Loucy (cell line): ENCODE results near the gene ZDHHC13.

ENCODE experiments used
- H2AFZ ChIP-seq: fragments of 200-600 bp; sonication (generic); 2 replicates; pipeline ENCODE4 v1.6.0; 2016; ENCODE audit warnings: antibody characterized with exemption, mild to moderate bottlenecking, low read length, moderate library complexity
- H3F3A ChIP-seq: fragments of 200-600 bp; 2 replicates; pipeline ENCODE4 v1.6.0; 2016; ENCODE audit warnings: antibody characterized with exemption, low read depth, mild to moderate bottlenecking
- H3K27me3 ChIP-seq: fragments of 200-600 bp; sonication (generic); 2 replicates; pipeline ENCODE4 v1.6.1; 2014; ENCODE audit warnings: low read length, mild to moderate bottlenecking; ENCODE audit not compliant: insufficient read depth, poor library complexity, severe bottlenecking
- H3K36me3 ChIP-seq: fragments of 200-600 bp; sonication (generic); 2 replicates; pipeline ENCODE4 v1.6.1; 2016; ENCODE audit warnings: low read length; ENCODE audit not compliant: insufficient read depth
- H3K4me1 ChIP-seq: fragments of 200-600 bp; sonication (generic); 2 replicates; pipeline ENCODE4 v1.5.1; 2014; ENCODE audit warnings: low read length, mild to moderate bottlenecking; ENCODE audit not compliant: insufficient read depth, poor library complexity, severe bottlenecking
- H3K4me2 ChIP-seq: fragments of 200-600 bp; sonication (generic); 2 replicates; pipeline ENCODE4 v1.6.0; 2014; ENCODE audit warnings: antibody characterized with exemption, low read length, low read depth, mild to moderate bottlenecking; ENCODE audit not compliant: poor library complexity, severe bottlenecking
- H3K4me3 ChIP-seq: fragments of 200-600 bp; sonication (generic); 2 replicates; pipeline ENCODE4 v1.5.1; 2014; ENCODE audit warnings: low read length, mild to moderate bottlenecking, mixed read lengths; ENCODE audit not compliant: poor library complexity, severe bottlenecking
- H3K79me2 ChIP-seq: fragments of 200-600 bp; sonication (generic); 2 replicates; pipeline ENCODE4 v1.6.1; 2014; ENCODE audit warnings: low read length; ENCODE audit not compliant: insufficient read depth
- H3K9ac ChIP-seq: fragments of 200-600 bp; sonication (generic); 2 replicates; pipeline ENCODE4 v1.6.0; 2014; ENCODE audit warnings: mild to moderate bottlenecking, low read depth, low read length, moderate library complexity; ENCODE audit not compliant: poor library complexity, severe bottlenecking
- H3K9me2 ChIP-seq: fragments of 200-600 bp; sonication (generic); replicated peaks from 2 replicates; pipeline ENCODE4 v1.6.1; 2016; ENCODE audit warnings: low read depth, low read length, mixed read lengths
- H3K9me3 ChIP-seq: fragments of 200-600 bp; sonication (generic); 2 replicates; pipeline ENCODE4 v1.6.1; 2014; ENCODE audit warnings: mild to moderate bottlenecking, antibody characterized with exemption, low read length, low read depth; ENCODE audit not compliant: insufficient read depth
- H4K20me1 ChIP-seq: fragments of 200-600 bp; sonication (generic); 2 replicates; pipeline ENCODE4 v1.6.0; 2014; ENCODE audit warnings: antibody characterized with exemption, low read length, mild to moderate bottlenecking; ENCODE audit not compliant: insufficient read depth, poor library complexity, severe bottlenecking
- EZH2phosphoT487 ChIP-seq: fragments of 200-600 bp; IDR thresholded peaks from 2 replicates; pipeline ENCODE4 v1.6.1; 2018; ENCODE audit warnings: antibody characterized with exemption, mild to moderate bottlenecking, moderate library complexity, borderline replicate concordance
- TF ChIP-seq, protein P1 (sequence below): fragments of 200-600 bp; sonication (generic); conservative IDR thresholded peaks from 2 replicates; pipeline ENCODE4 v1.5.1; 2014; ENCODE audit warnings: mild to moderate bottlenecking, antibody characterized with exemption, low read length

The ZDHHC13 gene

DNA sequence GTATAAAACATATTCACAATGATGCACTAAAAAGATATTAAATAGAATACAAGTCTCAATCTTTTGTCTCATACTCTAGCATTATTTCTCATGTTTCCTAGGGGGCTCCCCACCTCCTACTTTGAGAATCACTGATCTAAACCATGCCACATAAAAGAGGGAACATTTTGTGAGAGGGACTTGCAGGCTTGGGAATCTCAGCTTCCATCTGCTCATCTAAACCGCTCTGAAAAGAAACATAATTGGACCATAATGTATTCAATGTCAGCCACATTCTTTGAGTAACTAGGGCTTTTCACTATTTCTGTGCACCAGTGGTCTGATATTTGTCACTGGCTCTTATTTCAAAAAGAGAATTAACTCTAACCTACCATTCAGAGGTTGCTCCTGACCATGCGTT lies 91.2 kb downstream of the ZDHHC13 start:
- H3K9me3 ChIP-seq = peaks cover 2% of the 10 kb centered on the region
- H3K4me1 ChIP-seq = peaks cover 28% of the 10 kb centered on the region
- no peaks in the 10 kb centered on the region for H3K27me3 ChIP-seq
- TF ChIP-seq, protein P1, sequence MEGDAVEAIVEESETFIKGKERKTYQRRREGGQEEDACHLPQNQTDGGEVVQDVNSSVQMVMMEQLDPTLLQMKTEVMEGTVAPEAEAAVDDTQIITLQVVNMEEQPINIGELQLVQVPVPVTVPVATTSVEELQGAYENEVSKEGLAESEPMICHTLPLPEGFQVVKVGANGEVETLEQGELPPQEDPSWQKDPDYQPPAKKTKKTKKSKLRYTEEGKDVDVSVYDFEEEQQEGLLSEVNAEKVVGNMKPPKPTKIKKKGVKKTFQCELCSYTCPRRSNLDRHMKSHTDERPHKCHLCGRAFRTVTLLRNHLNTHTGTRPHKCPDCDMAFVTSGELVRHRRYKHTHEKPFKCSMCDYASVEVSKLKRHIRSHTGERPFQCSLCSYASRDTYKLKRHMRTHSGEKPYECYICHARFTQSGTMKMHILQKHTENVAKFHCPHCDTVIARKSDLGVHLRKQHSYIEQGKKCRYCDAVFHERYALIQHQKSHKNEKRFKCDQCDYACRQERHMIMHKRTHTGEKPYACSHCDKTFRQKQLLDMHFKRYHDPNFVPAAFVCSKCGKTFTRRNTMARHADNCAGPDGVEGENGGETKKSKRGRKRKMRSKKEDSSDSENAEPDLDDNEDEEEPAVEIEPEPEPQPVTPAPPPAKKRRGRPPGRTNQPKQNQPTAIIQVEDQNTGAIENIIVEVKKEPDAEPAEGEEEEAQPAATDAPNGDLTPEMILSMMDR = no peak
- no peak for TF ChIP-seq EZH2phosphoT487
- H3K4me3 ChIP-seq = no peak overlapping the region
- no peaks in the 10 kb centered on the region for H3K79me2 ChIP-seq
- H2AFZ ChIP-seq = no peak overlapping the region
- peaks cover 2% of the 10 kb centered on the region for H3F3A ChIP-seq
- no peaks in the 10 kb centered on the region for H3K36me3 ChIP-seq
- no peak overlapping the region for H3K9ac ChIP-seq
- no peaks in the 10 kb centered on the region for H4K20me1 ChIP-seq
- no peaks in the 10 kb centered on the region for H3K9me2 ChIP-seq
- H3K4me2 ChIP-seq = no peak overlapping the region

DNA sequence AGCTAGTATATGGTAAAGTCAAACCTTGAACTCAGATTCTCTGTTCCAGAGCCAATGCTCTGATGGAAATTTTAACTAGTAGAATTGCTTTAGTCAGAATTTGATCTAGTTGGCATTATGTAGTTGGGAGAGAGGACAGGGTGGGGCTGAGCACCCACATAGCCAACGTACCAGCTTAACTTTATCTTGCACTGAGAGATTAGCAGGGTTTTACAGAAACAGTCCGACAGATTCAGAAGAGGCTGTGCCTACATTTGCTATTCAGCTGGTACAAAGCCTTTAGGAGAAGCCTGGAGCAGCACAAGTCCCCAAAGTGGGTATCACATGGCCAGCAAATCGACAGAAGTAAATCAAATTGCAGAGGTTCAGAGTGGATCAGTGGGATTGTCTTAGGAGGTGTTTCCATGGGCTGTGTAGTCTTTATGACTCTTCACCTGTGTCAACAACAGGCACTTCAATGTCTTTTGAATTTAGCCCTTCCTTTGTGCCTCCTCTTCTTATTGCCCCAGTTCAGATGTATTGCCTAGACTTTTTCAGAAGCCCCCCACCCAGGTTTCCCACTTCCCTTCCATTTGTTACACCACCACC lies 92.1 kb downstream of the ZDHHC13 start:
- Histone ChIP-seq H3F3A (no peaks in the 10 kb centered on the region), H3K4me1 (peaks cover 28% of the 10 kb centered on the region), H2AFZ (no peak overlapping the region), H3K36me3 (no peaks in the 10 kb centered on the region), H3K9me3 (no peaks in the 10 kb centered on the region), H3K79me2 (no peaks in the 10 kb centered on the region), H3K9me2 (no peaks in the 10 kb centered on the region), H3K9ac (no peak overlapping the region), H3K4me3 (no peak overlapping the region), H4K20me1 (no peaks in the 10 kb centered on the region), H3K4me2 (no peak overlapping the region), H3K27me3 (no peaks in the 10 kb centered on the region)
- TF ChIP-seq, protein P1 = no peak
- no peak for TF ChIP-seq EZH2phosphoT487

DNA sequence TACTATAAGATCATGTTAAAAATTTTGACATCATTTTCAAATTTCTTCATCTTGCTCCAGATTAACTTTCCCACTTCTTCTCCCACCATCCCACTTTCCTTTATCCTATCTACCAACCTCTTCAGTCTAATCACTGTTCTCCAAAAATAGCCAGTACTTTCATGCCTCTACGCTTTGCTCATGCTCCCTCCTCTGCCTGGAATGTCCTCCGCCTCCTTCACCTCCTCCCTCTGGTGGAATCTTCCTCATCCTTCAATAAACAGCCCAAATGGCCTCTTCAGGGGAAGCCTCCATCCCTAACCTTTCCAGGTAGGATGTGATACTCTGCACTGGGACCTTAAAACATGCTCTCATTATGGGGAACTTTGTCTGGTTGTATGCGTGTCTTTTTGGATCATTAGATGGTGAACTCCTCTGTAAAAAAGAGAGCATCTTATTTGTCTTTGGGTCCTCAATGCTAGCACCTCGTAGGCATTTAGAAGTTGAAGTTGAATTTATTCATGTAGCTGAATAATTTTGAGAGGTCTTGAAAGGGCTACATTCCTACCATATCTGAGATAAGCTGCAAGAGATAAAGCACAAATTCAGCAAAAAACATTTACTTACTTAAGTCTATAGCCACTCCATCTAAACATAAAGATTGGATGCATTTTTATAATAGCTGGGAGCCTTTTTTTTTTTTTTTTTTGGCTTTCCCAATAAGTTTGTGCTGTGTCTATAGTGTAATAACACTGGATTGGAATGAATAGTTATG lies 92.8 kb downstream of the ZDHHC13 start:
- H3K27me3 ChIP-seq = no peaks in the 10 kb centered on the region
- no peaks in the 10 kb centered on the region for H3K9me3 ChIP-seq
- no peak overlapping the region for H3K9ac ChIP-seq
- no peaks in the 10 kb centered on the region for H4K20me1 ChIP-seq
- no peak overlapping the region for H3K4me3 ChIP-seq
- no peaks in the 10 kb centered on the region for H3K9me2 ChIP-seq
- TF ChIP-seq, protein P1 = no peak
- TF ChIP-seq EZH2phosphoT487 = no peak
- H2AFZ ChIP-seq = no peak overlapping the region
- no peaks in the 10 kb centered on the region for H3K79me2 ChIP-seq
- H3K4me1 ChIP-seq = peaks cover 27% of the 10 kb centered on the region
- no peak overlapping the region for H3K4me2 ChIP-seq
- H3F3A ChIP-seq = no peaks in the 10 kb centered on the region
- H3K36me3 ChIP-seq = no peaks in the 10 kb centered on the region
